Measurements from ENCODE around the gene ALK.

DNA sequence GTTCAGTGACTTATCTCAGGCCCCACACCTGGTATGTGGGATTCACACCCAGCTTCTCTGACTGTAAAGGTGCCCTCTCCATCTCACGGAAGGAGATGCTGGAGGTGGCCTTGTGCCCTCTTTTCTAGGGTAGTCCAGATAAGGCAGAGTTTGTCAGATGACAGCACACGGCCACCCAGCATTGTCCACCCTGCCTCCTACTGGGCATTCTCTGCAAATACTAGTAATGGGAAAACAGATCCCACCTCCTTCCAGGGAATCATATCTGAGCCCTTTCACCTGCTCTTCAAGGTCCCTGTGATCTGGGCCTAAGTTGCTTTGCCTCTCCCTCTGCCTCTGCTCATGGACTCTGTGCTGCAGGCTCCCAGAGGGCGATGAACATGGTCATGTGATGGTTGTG lies 591.5 kb downstream of the ALK start:
- TF ChIP-seq RFX5 (IDR thresholded peaks at IDR 0.05): no peak
- TF ChIP-seq FOXS1 (CRISPR knock-in tag; IDR thresholded peaks at IDR 0.05): no peak

Measured in A549 (cell line).